Vagina (tissue), 2 donors: Measurements from ENCODE around the gene CPAMD8. TPM values are rescaled to one million over a fixed set of nuclear protein-coding genes. Genes with fewer than 3 reads are reported as not detected.

Source experiments
- DNase-seq, 2 donors: peaks; one replicate each; pipeline ENCODE4 v3.0.0-alpha.2; 2017; ENCODE audit errors: extremely low spot score in 2 of 2
- H3K27ac ChIP-seq: fragments of 200-600 bp; sonication (generic); one replicate; pipeline ENCODE4 v1.5.1; 2019
- H3K27me3 ChIP-seq: fragments of 200-600 bp; sonication (generic); one replicate; pipeline ENCODE4 v1.5.1; 2019
- H3K36me3 ChIP-seq, 2 donors: fragments of 200-600 bp; sonication (generic); one replicate each; pipeline ENCODE4 v1.5.1; 2017 to 2019
- H3K4me1 ChIP-seq: fragments of 200-600 bp; sonication (generic); one replicate; pipeline ENCODE4 v1.5.1; 2019
- H3K4me3 ChIP-seq, 2 donors: fragments of 200-600 bp; sonication (generic); 1 replicate in 1 of 2; 2 replicates in 1 of 2; pipeline ENCODE4 v1.5.1; 2016 to 2019
- H3K9me3 ChIP-seq: fragments of 200-600 bp; sonication (generic); one replicate; pipeline ENCODE4 v1.5.1; 2019
- POLR2A ChIP-seq, 2 donors: fragments of 450-650 bp; IDR thresholded peaks; one replicate each; pipeline ENCODE4 v1.6.1; 2017; ENCODE audit warnings: antibody characterized with exemption in 2 of 2, mild to moderate bottlenecking in 2 of 2, moderate library complexity in 2 of 2
- POLR2AphosphoS5 ChIP-seq, 2 donors: sonication (generic); formaldehyde crosslinking; IDR thresholded peaks; one replicate each; pipeline ENCODE4 v1.9.0; 2017; ENCODE audit warnings: antibody characterized with exemption in 2 of 2, mild to moderate bottlenecking in 2 of 2, low read depth in 1 of 2; ENCODE audit not compliant: insufficient read depth in 1 of 2
- intact Hi-C: fragments of 100-400 bp; cut with DNase I; formaldehyde crosslinking; loops from one replicate; pipeline ENCODE4 v1.15.1; 2023
- total RNA-seq: library from RNA; depleted of rRNA; stranded (reverse); fragments of >200 nt; gene quantifications from one replicate; pipeline ENCODE4 v1.2.3, GENCODE V29; 2016
- TF ChIP-seq, protein P1 (sequence below), 3 experiments: fragments of 450-650 bp in 2 of 3; fragments of 200-600 bp in 1 of 3; sonication (generic) in 1 of 3; IDR thresholded peaks; one replicate each; pipeline ENCODE4 v1.5.1; 2017 to 2019; ENCODE audit warnings: antibody characterized with exemption in 3 of 3, mild to moderate bottlenecking in 2 of 3, moderate library complexity in 2 of 3

Gene CPAMD8
- total RNA-seq, 1 donor from 2014 or later, result 16.0 TPM

DNA sequence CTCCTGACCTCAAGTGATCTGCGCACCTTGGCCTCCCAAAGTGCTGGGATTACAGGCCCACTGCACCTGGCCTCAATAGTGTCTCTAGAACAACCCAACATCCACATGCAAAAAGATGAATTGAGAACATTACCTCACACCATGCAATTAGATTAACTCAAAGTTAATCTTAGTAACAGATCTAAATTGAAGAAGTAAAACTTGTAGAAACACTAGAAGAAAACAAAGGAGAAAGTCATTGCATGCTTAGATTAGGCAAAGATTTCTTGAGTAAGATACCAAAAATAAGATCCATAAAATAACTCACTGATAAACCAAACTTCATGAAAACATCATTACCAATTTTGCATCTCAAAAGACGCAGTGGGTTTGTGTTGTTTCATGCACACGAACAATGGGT, 2.8 kb downstream of the CPAMD8 start:
- DNase-seq, result no peak
- Histone ChIP-seq H3K27me3 (peaks cover 4% of the 10 kb centered on the region), H3K9me3 (no peaks in the 10 kb centered on the region), H3K36me3 (no peaks in the 10 kb centered on the region), H3K4me1 (peaks cover 7% of the 10 kb centered on the region), H3K4me3 (no peak overlapping the region), H3K27ac (no peak overlapping the region)
- intact Hi-C loops, result no loop called here
- TF ChIP-seq POLR2A (IDR thresholded peaks at IDR 0.05), result no peak
- TF ChIP-seq, protein P1, sequence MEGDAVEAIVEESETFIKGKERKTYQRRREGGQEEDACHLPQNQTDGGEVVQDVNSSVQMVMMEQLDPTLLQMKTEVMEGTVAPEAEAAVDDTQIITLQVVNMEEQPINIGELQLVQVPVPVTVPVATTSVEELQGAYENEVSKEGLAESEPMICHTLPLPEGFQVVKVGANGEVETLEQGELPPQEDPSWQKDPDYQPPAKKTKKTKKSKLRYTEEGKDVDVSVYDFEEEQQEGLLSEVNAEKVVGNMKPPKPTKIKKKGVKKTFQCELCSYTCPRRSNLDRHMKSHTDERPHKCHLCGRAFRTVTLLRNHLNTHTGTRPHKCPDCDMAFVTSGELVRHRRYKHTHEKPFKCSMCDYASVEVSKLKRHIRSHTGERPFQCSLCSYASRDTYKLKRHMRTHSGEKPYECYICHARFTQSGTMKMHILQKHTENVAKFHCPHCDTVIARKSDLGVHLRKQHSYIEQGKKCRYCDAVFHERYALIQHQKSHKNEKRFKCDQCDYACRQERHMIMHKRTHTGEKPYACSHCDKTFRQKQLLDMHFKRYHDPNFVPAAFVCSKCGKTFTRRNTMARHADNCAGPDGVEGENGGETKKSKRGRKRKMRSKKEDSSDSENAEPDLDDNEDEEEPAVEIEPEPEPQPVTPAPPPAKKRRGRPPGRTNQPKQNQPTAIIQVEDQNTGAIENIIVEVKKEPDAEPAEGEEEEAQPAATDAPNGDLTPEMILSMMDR (IDR thresholded peaks at IDR 0.05), result no peak
- no peak for TF ChIP-seq POLR2AphosphoS5 (IDR thresholded peaks at IDR 0.05; ENCODE audit: insufficient read depth in 1 of 2, low read depth in 1 of 2)

DNA sequence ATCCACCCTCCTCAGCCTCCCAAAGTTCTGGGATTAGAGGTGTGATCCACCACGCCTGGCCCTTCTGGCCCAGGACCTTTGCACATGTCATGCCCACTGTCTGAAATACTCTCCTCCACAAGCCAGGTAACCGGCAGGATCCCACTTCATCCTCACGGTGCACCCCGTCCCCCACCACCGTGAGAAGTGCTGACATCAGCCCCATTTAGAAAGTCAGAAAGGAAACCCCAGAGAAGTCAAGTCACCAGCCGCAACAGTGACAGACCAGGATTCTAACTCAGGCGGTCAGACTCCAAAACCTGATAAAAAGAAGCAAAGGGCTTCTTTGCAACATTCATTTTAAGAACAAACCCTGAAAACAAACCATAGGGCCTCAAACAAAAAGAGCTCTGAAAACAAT, 3.9 kb downstream of the CPAMD8 start:
- no peak overlapping the region for H3K27ac ChIP-seq
- DNase-seq, result no peak
- peaks cover 7% of the 10 kb centered on the region for H3K4me1 ChIP-seq
- no peaks in the 10 kb centered on the region for H3K9me3 ChIP-seq
- H3K4me3 ChIP-seq, result no peak overlapping the region
- no peak for TF ChIP-seq POLR2AphosphoS5 (IDR thresholded peaks at IDR 0.05; ENCODE audit: insufficient read depth in 1 of 2, low read depth in 1 of 2)
- TF ChIP-seq POLR2A (IDR thresholded peaks at IDR 0.05), result no peak
- TF ChIP-seq, protein P1 (IDR thresholded peaks at IDR 0.05), result no peak
- H3K36me3 ChIP-seq, result no peaks in the 10 kb centered on the region
- intact Hi-C loops, result no loop called here
- H3K27me3 ChIP-seq, result peaks cover 4% of the 10 kb centered on the region

DNA sequence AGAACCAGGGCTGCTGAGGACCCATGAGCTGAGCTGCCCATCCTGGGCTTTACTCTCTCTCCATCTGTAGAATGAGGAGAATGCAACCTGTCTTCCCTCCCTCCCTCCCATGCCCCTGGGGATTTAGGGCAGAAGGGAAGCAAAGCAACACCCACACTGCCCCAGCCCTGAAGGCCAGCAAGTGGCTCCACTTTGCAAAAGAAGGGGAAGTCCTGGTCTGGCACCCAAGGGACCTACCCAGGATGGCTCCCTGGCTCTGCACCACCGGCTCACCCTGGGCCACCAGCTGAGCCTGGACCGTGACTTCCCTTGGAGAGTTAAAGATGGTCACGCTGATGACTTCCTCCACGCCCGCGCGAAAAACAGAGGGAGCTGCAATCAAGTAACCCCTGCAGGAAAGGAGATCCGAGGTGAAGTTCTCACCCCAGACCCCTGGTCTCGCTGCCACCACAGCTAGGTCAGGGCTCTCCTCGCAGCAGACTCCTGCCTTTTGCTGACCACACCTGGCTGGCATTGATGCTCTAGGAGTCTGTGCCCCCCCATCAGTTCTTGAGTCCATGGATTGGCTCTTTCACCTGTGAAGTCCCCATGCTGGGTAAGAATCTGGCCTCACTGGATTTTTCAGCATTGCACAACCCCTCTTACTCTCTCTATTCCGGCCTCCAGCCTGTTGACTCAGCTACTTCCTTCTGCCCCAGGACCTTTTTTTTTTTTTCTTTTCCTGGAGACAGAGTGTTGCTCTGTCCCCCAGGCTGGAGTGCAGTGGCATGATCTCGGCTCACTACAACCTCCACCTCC, 4.6 kb downstream of the CPAMD8 start:
- H3K9me3 ChIP-seq, result no peaks in the 10 kb centered on the region
- H3K27ac ChIP-seq, result no peak overlapping the region
- no peaks in the 10 kb centered on the region for H3K36me3 ChIP-seq
- intact Hi-C loops, result no loop called here
- no peaks in the 10 kb centered on the region for H3K27me3 ChIP-seq
- H3K4me1 ChIP-seq, result peaks cover 7% of the 10 kb centered on the region
- TF ChIP-seq, protein P1 (IDR thresholded peaks at IDR 0.05), result no peak
- no peak for TF ChIP-seq POLR2A (IDR thresholded peaks at IDR 0.05)
- TF ChIP-seq POLR2AphosphoS5 (IDR thresholded peaks at IDR 0.05; ENCODE audit: insufficient read depth in 1 of 2, low read depth in 1 of 2), result no peak
- DNase-seq, result no peak
- no peak overlapping the region for H3K4me3 ChIP-seq

DNA sequence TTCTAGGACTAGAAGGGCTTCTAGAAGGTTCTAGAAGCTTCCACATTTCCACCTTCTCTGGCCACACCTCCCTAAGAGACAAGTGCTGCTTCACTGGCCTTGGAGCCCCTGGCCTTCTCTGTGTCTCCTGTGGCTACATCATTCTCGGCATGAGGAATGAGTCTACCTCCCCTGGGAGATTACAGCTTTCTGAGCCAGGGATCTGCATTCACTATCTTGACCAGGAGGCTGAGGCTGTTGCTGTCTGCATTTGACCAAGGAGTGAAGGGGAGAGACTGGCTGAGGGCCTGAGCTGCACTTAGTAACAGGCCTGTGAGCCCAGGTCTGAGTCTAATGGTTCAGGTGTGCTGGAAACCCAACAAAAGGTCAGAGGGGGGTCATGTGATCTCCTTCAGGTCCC, 5.3 kb downstream of the CPAMD8 start:
- no peaks in the 10 kb centered on the region for H3K36me3 ChIP-seq
- peaks cover 7% of the 10 kb centered on the region for H3K4me1 ChIP-seq
- no peak for TF ChIP-seq POLR2A (IDR thresholded peaks at IDR 0.05)
- no peak for DNase-seq
- H3K4me3 ChIP-seq, result no peak overlapping the region
- no peak overlapping the region for H3K27ac ChIP-seq
- H3K9me3 ChIP-seq, result no peaks in the 10 kb centered on the region
- intact Hi-C loops, result no loop called here
- H3K27me3 ChIP-seq, result no peaks in the 10 kb centered on the region

DNA sequence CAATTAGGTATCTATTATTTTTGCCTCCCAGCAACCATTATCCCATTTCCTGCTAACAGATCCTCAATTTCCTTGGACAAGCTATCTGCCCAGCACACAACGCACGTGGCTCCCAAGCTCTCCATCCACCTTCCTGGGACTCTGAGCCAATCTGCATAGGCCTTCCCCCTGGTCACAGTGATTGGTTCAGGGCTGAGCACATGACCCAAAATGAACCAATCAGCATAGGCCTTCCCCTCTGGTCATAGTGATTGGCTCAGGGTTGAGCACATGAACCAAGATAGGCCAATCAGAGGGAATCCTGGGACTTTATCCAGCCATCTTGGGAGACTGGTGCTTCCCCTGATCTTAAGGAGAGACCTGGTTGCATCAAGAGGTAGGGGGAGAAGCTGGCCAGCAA, 5.8 kb downstream of the CPAMD8 start:
- H3K27ac ChIP-seq, result no peak overlapping the region
- H3K4me1 ChIP-seq, result peaks cover 2% of the 10 kb centered on the region
- no peak for DNase-seq
- H3K27me3 ChIP-seq, result no peaks in the 10 kb centered on the region
- no peaks in the 10 kb centered on the region for H3K9me3 ChIP-seq
- no peak for TF ChIP-seq POLR2A (IDR thresholded peaks at IDR 0.05)
- TF ChIP-seq, protein P1 (IDR thresholded peaks at IDR 0.05), result no peak
- no peak for TF ChIP-seq POLR2AphosphoS5 (IDR thresholded peaks at IDR 0.05; ENCODE audit: insufficient read depth in 1 of 2, low read depth in 1 of 2)
- intact Hi-C loops, result no loop called here
- H3K36me3 ChIP-seq, result no peaks in the 10 kb centered on the region
- H3K4me3 ChIP-seq, result no peak overlapping the region
